HepG2 (cell line): ENCODE measurements around the gene HPGD.

ENCODE experiments used
- EZH2 ChIP-seq: conservative IDR thresholded peaks from 2 replicates; pipeline ENCODE4 v1.6.1; 2012; ENCODE audit warnings: mild to moderate bottlenecking, low read depth, low read length, moderate library complexity
- HMG20A ChIP-seq: IDR thresholded peaks from 2 replicates; pipeline ENCODE4 v1.6.1; 2016; ENCODE audit warnings: borderline replicate concordance
- POLR2A ChIP-seq, 2 experiments: IDR thresholded peaks; 2 replicates each; pipeline ENCODE4 v1.6.1; 2011; ENCODE audit warnings: low read depth in 2 of 2, low read length in 2 of 2, mild to moderate bottlenecking in 1 of 2, moderate library complexity in 1 of 2; ENCODE audit not compliant: insufficient read depth in 1 of 2
- ZNF660 ChIP-seq: sonication (generic); formaldehyde crosslinking; IDR thresholded peaks from 2 replicates; pipeline ENCODE4 v1.5.1; 2020; ENCODE audit warnings: mild to moderate bottlenecking, low read depth, missing genetic modification reagents, borderline replicate concordance

DNA sequence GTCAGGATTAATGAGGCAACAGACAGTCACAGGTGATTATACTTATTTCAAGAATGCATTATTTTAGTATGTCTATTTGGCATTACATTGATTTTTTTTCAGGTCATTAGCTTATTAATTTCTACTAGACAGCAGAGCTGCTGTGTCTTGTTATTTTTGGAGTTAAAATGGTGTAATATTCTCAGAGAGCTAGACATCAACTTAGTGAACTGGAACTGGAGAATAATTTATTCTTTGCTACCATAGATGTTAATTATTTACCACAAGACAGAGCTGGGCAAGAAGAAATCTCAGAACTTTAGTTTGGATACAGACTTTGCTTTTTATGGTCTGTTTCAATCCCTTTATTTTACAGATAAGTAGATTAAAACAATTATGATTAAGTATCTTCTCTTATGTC lies 10.2 kb upstream of the HPGD start:
- no peak for TF ChIP-seq EZH2
- no peak for TF ChIP-seq ZNF660 (CRISPR knock-in tag)
- no peak for TF ChIP-seq HMG20A (CRISPR knock-in tag)
- TF ChIP-seq POLR2A (IDR thresholded peaks at IDR 0.05; ENCODE audit: insufficient read depth in 1 of 2, low read depth in 2 of 2, low read length in 2 of 2), result no peak
